Fibroblast of lung (primary cell): ENCODE data around the gene SETBP1. TPM values are rescaled to one million over a fixed set of nuclear protein-coding genes. Genes with fewer than 3 reads are reported as not detected.
"Not testable (repeated sequence)": the region's sequence is repeated elsewhere in the genome, so short reads cannot be mapped to it uniquely, and the experiment has no call there.

Source experiments
- DNase-seq, 2 donors: peaks; one replicate each; pipeline versions ENCODE4 v3.0.0 to v3.0.0-alpha.2; 2010; ENCODE audit warnings: low read depth in 2 of 2
- H2AFZ ChIP-seq: 2 replicates; pipeline ENCODE4 v1.5.1; 2012; ENCODE audit warnings: low read length, control low read depth, inconsistent platforms
- H3K27ac ChIP-seq: 2 replicates; pipeline ENCODE4 v1.5.1; 2011; ENCODE audit warnings: low read length, control low read depth; ENCODE audit not compliant: insufficient read depth
- H3K27me3 ChIP-seq: 2 replicates; pipeline ENCODE4 v1.5.1; 2011; ENCODE audit warnings: mild to moderate bottlenecking, low read length; ENCODE audit not compliant: control insufficient read depth, insufficient read depth
- H3K36me3 ChIP-seq: 2 replicates; pipeline ENCODE4 v1.5.1; 2011; ENCODE audit warnings: low read length; ENCODE audit not compliant: control insufficient read depth, insufficient read depth
- H3K4me1 ChIP-seq: 2 replicates; pipeline ENCODE4 v1.5.1; 2011; ENCODE audit warnings: low read length; ENCODE audit not compliant: control insufficient read depth, insufficient read depth; ENCODE audit errors: extremely low read depth
- H3K4me2 ChIP-seq: 2 replicates; pipeline ENCODE4 v1.5.1; 2011; ENCODE audit warnings: low read length, control low read depth; ENCODE audit not compliant: insufficient read depth; ENCODE audit errors: extremely low read depth
- H3K4me3 ChIP-seq, 4 experiments: fragments of 200-600 bp in 1 of 4; sonication (generic) in 1 of 4; replicated peaks in 1 of 4; 2 replicates each; pipeline ENCODE4 v1.5.1; 2011 to 2016; ENCODE audit warnings: low read length in 4 of 4, low read depth in 3 of 4, mild to moderate bottlenecking in 3 of 4, control low read depth in 2 of 4, inconsistent platforms in 1 of 4, mixed read lengths in 1 of 4; ENCODE audit not compliant: insufficient read depth in 1 of 4; ENCODE audit errors: control extremely low read depth in 1 of 4
- H3K79me2 ChIP-seq: 2 replicates; pipeline ENCODE4 v1.5.1; 2012; ENCODE audit warnings: mild to moderate bottlenecking, low read length, inconsistent platforms; ENCODE audit not compliant: control insufficient read depth, insufficient read depth
- H3K9ac ChIP-seq: 2 replicates; pipeline ENCODE4 v1.5.1; 2011; ENCODE audit warnings: mild to moderate bottlenecking, low read length, control low read depth; ENCODE audit not compliant: insufficient read depth
- H3K9me3 ChIP-seq: 2 replicates; pipeline ENCODE4 v1.5.1; 2012; ENCODE audit warnings: low read depth, low read length; ENCODE audit not compliant: control insufficient read depth, insufficient read depth
- H4K20me1 ChIP-seq: 2 replicates; pipeline ENCODE4 v1.5.1; 2011; ENCODE audit warnings: low read length; ENCODE audit not compliant: control insufficient read depth, insufficient read depth; ENCODE audit errors: extremely low read depth
- CTCF ChIP-seq, 2 donors: IDR thresholded peaks in 1 of 2; conservative IDR thresholded peaks in 1 of 2; 1 replicate in 1 of 2; 2 replicates in 1 of 2; pipeline ENCODE4 v1.5.1; 2011 to 2012; ENCODE audit warnings: low read length in 2 of 2, control low read depth in 1 of 2, inconsistent platforms in 1 of 2, low read depth in 1 of 2, mild to moderate bottlenecking in 1 of 2
- EZH2 ChIP-seq: IDR thresholded peaks from 2 replicates; pipeline ENCODE4 v1.5.1; 2012; ENCODE audit warnings: low read length, control low read depth, mild to moderate bottlenecking; ENCODE audit errors: missing control alignments
- polyA plus RNA-seq, 2 donors: library from polyadenylated mRNA; depleted of rRNA in 1 of 2; stranded (reverse) in 1 of 2; unstranded in 1 of 2; fragments of >200 nt; gene quantifications; 2 replicates each; pipeline ENCODE4 v1.2.1, GENCODE V29; 2011 to 2012; ENCODE audit warnings: missing spikeins in 1 of 2
- total RNA-seq: library from RNA; depleted of rRNA; stranded (reverse); fragments of >200 nt; gene quantifications from 2 replicates; pipeline ENCODE4 v1.2.1, GENCODE V29; 2014

SETBP1 gene
- total and polyA plus RNA-seq, 2 donors (not counting 1 experiment from before 2014, with no cell fraction given): 4.5 to 5.4 TPM

GRCh38 chr18:44719519-44720060, 38.9 kb downstream of the SETBP1 start:
- Histone ChIP-seq H3K9me3 (no peaks in the 10 kb centered on the region), H3K36me3 (no peaks in the 10 kb centered on the region), H3K79me2 (no peaks in the 10 kb centered on the region), H3K27me3 (no peaks in the 10 kb centered on the region), H3K9ac (no peak overlapping the region), H2AFZ (no peak overlapping the region), H3K4me3 (no peak overlapping the region), H3K4me2 (no peak overlapping the region), H3K4me1 (no peaks in the 10 kb centered on the region), H4K20me1 (no peaks in the 10 kb centered on the region), H3K27ac (no peak overlapping the region)
- DNase-seq: no peak
- TF ChIP-seq EZH2 (no peak), CTCF (conservative IDR thresholded peaks at IDR 0.05 in 1 of 2, IDR thresholded peaks at IDR 0.05 in 1 of 2; ENCODE audit: low read depth in 1 of 2, low read length in 2 of 2) (no peak)

DNA sequence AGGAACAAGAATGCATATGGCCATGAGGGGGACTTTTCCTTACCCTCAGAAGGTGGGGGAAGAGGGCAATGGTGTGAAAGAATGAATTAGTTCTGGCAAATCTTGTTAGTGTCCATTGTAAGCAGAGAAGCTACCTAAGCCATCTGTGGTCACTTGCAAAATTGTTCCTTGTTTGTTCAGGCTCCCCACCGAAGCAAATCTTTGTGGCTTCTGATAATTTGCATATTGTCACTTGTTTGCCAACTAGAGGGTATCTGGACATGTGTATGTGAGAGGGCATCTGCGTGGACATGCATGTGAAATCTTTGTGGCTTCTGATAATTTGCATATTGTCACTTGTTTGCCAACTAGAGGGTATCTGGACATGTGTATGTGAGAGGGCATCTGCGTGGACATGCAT, 41.1 kb downstream of the SETBP1 start:
- H3K9ac ChIP-seq, H3K27me3 ChIP-seq, H3K9me3 ChIP-seq, DNase-seq, H3K4me3 ChIP-seq, H3K27ac ChIP-seq, H2AFZ ChIP-seq, H3K79me2 ChIP-seq, H3K36me3 ChIP-seq, H3K4me1 ChIP-seq, H4K20me1 ChIP-seq, H3K4me2 ChIP-seq: not testable (repeated sequence)

GRCh38 chr18:44723411-44723810, 42.7 kb downstream of the SETBP1 start:
- H3K4me1 ChIP-seq: peaks cover 8% of the 10 kb centered on the region
- no peaks in the 10 kb centered on the region for H3K9me3 ChIP-seq
- no peaks in the 10 kb centered on the region for H3K36me3 ChIP-seq
- H3K79me2 ChIP-seq: no peaks in the 10 kb centered on the region
- H3K27me3 ChIP-seq: no peaks in the 10 kb centered on the region
- H3K4me2 ChIP-seq: no peak overlapping the region
- H2AFZ ChIP-seq: no peak overlapping the region
- H3K9ac ChIP-seq: no peak overlapping the region
- DNase-seq: no peak
- H4K20me1 ChIP-seq: no peaks in the 10 kb centered on the region
- no peak overlapping the region for H3K27ac ChIP-seq
- no peak for TF ChIP-seq CTCF (conservative IDR thresholded peaks at IDR 0.05 in 1 of 2, IDR thresholded peaks at IDR 0.05 in 1 of 2; ENCODE audit: low read depth in 1 of 2, low read length in 2 of 2)
- TF ChIP-seq EZH2: no peak
- H3K4me3 ChIP-seq: no peak overlapping the region
